Neural cell (in vitro differentiated cells): ENCODE measurements around the gene C1QTNF8.

Source experiments
- EP300 ChIP-seq: fragments of 450-650 bp; conservative IDR thresholded peaks from 2 replicates; pipeline ENCODE4 v1.6.1; 2014; ENCODE audit warnings: antibody characterized with exemption, mild to moderate bottlenecking, moderate library complexity; ENCODE audit not compliant: poor library complexity, severe bottlenecking
- EZH2 ChIP-seq: fragments of 200-600, 300-800 bp; shearing (Covaris generic), sonication (generic); IDR thresholded peaks from 2 replicates; pipeline ENCODE4 v1.6.1; 2014; ENCODE audit warnings: antibody characterized with exemption, low read length, borderline replicate concordance, mild to moderate bottlenecking; ENCODE audit not compliant: insufficient read depth, poor library complexity, severe bottlenecking
- POLR2AphosphoS5 ChIP-seq: IDR thresholded peaks from 2 replicates; pipeline ENCODE4 v1.6.1; 2012
- SMC3 ChIP-seq: fragments of 450-650 bp; conservative IDR thresholded peaks from 2 replicates; pipeline ENCODE4 v1.6.1; 2014; ENCODE audit warnings: antibody characterized with exemption, mild to moderate bottlenecking, moderate library complexity; ENCODE audit not compliant: poor library complexity
- TF ChIP-seq, protein P1 (sequence below): fragments of 450-650 bp; IDR thresholded peaks from 2 replicates; pipeline ENCODE4 v1.5.1; 2014; ENCODE audit warnings: antibody characterized with exemption, mild to moderate bottlenecking, moderate library complexity; ENCODE audit not compliant: poor library complexity, severe bottlenecking
- TF ChIP-seq, protein P2 (sequence below): IDR thresholded peaks from 2 replicates; pipeline ENCODE4 v1.6.1; 2012; ENCODE audit warnings: borderline replicate concordance

DNA sequence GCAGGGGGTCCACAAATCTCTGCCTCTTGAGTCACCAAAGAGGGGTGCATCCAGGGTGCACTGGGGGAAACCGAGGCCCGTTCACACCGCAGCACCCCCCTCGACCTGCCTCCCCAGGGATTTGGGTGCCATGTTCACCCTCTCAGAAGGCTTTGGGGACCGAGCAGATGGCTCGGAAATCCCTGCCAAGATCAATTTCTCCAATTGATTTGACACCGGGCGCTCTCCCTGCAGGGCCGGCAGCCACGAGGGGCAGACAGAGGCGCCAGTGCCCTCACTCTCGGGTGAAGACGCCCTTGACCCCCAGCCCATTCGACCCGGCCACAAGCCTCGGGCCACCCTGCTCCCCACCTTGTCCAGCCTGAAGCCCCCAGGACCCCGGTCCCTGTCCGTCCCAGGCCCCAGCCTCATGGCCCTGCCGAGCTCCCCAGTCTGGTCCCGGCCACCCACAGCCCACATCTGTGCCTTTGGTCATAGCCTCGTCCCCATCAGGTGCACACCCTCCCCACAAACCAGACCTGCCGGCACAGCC lies 14.2 kb downstream of the C1QTNF8 start:
- no peak for TF ChIP-seq SMC3
- no peak for TF ChIP-seq EZH2
- TF ChIP-seq, protein P1, sequence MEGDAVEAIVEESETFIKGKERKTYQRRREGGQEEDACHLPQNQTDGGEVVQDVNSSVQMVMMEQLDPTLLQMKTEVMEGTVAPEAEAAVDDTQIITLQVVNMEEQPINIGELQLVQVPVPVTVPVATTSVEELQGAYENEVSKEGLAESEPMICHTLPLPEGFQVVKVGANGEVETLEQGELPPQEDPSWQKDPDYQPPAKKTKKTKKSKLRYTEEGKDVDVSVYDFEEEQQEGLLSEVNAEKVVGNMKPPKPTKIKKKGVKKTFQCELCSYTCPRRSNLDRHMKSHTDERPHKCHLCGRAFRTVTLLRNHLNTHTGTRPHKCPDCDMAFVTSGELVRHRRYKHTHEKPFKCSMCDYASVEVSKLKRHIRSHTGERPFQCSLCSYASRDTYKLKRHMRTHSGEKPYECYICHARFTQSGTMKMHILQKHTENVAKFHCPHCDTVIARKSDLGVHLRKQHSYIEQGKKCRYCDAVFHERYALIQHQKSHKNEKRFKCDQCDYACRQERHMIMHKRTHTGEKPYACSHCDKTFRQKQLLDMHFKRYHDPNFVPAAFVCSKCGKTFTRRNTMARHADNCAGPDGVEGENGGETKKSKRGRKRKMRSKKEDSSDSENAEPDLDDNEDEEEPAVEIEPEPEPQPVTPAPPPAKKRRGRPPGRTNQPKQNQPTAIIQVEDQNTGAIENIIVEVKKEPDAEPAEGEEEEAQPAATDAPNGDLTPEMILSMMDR = no peak
- TF ChIP-seq POLR2AphosphoS5 = no peak
- TF ChIP-seq EP300 = no peak
- TF ChIP-seq, protein P2, sequence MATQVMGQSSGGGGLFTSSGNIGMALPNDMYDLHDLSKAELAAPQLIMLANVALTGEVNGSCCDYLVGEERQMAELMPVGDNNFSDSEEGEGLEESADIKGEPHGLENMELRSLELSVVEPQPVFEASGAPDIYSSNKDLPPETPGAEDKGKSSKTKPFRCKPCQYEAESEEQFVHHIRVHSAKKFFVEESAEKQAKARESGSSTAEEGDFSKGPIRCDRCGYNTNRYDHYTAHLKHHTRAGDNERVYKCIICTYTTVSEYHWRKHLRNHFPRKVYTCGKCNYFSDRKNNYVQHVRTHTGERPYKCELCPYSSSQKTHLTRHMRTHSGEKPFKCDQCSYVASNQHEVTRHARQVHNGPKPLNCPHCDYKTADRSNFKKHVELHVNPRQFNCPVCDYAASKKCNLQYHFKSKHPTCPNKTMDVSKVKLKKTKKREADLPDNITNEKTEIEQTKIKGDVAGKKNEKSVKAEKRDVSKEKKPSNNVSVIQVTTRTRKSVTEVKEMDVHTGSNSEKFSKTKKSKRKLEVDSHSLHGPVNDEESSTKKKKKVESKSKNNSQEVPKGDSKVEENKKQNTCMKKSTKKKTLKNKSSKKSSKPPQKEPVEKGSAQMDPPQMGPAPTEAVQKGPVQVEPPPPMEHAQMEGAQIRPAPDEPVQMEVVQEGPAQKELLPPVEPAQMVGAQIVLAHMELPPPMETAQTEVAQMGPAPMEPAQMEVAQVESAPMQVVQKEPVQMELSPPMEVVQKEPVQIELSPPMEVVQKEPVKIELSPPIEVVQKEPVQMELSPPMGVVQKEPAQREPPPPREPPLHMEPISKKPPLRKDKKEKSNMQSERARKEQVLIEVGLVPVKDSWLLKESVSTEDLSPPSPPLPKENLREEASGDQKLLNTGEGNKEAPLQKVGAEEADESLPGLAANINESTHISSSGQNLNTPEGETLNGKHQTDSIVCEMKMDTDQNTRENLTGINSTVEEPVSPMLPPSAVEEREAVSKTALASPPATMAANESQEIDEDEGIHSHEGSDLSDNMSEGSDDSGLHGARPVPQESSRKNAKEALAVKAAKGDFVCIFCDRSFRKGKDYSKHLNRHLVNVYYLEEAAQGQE = no peak
